Activated CD8-positive, alpha-beta memory T cell treated with anti-CD3 and anti-CD28 coated beads for 1 hour (primary cell): ENCODE data around the gene PAH.
"Not testable (repeated sequence)": the region's sequence is repeated elsewhere in the genome, so short reads cannot be mapped to it uniquely, and the experiment has no call there.

Experiments
- DNase-seq, 2 donors: peaks; one replicate each; pipeline ENCODE4 v3.0.0-alpha.2; 2020; ENCODE audit warnings: low read depth in 1 of 2; ENCODE audit errors: extremely low read depth in 1 of 2

Gene PAH

DNA sequence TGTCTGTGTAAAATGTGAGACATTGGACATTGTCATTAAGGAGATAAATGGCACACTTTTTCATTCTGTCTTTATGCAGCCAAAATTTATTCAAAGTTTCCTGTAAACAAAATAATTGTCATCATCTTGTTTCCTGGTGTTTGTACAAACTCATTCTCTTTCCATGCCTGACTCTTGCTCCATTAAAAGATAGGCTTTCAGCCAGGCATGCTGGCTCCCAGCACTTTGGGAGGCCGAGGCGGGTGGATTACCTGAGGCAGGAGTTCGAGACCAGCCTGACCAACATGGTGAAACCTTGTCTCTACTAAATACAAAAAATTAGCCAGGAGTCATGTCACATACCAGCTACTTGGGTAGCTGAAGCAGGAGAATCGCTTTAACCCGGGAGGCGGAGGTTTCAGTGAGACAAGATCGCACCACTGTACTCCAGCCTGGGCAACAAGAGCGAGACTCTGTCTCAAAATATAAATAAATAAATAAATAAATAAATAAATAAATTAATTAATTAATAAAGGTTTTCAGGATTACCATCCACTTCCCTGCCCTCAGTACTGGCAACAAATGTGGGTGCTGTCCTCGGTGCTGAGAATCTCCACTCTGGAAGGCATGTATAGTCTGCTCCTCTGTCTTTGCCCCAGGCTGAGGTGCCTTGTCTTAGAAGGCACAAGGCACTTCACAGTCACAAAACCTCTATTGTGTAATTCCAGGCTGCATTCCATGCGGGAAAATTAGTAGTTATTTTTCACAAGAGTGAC lies 83.2 kb downstream of the PAH start:
- DNase-seq, result no peak

- DNase-seq, result not testable (repeated sequence)
These were observed 84.2 kb downstream of the PAH start for GRCh38 chr12:102832826-102833225.

DNA sequence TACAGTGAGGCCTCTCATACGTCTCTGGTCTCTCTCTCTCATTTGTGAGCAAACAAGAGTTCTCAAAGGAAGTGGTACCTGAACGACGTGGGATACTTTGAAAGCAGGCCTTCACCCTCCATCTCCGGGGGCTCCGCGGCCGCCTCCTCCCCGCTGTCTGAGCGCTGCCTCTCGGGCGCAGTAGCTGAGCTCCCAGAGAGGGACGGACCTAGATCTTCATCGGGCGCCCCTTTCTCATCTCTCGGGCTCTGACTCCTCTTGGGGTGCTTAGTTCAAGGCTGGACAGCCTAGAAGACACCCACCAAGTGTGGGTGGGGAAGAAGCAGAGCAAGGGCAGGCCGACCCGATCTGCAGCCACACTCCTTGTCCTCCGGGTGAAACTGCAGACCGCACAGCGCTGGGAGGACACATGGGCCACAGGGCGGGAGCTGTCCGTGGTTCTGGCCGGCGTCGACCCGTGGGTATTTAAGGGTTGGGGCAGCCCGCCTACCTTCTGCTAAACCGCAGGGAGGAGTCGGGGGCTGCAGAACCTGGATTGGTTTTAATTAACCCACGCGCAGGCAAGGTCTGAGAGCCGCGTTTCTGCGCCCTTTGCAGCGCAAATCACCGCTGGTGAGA lies 92.7 kb downstream of the PAH start:
- DNase-seq, result no peak

- DNase-seq, result no peak
These were observed 95.9 kb downstream of the PAH start for GRCh38 chr12:102821149-102821548.

DNA sequence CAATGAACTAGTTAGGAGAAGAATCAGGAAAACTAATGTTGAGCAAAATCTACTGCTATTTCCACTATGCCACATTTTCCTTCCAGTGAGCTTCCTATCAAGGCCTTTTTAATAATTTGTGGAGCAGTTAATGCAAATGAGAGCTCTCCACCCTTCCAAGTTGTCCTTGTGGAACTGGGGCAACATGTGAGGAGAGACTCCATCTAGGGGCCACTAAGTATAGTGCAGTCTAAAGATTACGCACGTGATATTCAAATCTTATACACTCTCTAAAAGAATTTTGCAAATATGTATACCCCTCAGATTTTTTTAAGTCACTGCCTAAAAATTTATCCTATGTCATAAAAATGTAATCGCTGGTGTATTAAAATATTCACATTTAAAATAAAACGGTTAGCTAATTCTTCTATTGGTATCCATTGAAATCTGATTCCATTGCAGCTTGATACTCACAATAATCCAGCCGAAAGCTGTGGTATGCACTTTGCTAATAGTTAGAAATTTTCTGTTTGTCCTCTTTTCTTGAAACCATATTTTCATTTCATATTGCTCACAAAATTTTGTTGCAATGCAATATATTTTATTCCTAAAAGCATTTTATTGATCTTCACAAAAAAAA lies 100.1 kb downstream of the PAH start:
- no peak for DNase-seq

DNA sequence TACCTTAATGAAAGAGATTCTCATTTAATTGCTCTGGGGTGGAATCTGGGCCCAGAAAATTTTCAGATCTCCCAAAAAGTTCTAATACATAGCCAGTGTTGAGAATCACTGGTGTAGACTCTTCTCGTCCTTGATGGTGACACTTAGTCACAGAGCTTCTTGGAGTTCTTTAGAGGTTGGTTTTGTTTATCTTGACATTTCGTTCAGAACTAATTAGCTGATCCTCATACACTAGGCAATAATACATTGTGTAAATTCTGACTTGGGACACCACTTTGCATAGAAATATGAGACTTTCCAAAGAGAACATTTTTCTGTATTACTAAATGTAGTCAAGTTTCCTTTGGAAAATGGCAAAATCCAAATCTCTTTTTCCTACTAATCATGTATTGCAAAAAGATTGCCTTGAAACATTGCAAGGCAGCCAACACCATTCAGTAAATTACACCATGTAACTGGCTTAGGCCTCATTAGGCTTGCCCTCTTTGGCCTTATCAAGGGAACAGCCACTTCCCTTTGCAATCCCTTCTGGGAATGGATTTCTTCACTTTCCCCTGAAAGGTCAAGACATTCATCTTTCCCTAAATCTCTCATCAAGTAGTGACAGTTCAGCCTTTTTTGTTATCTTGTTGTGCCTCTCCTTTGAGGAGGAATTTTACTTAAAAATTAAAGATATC lies 102.2 kb downstream of the PAH start:
- DNase-seq, result no peak

DNA sequence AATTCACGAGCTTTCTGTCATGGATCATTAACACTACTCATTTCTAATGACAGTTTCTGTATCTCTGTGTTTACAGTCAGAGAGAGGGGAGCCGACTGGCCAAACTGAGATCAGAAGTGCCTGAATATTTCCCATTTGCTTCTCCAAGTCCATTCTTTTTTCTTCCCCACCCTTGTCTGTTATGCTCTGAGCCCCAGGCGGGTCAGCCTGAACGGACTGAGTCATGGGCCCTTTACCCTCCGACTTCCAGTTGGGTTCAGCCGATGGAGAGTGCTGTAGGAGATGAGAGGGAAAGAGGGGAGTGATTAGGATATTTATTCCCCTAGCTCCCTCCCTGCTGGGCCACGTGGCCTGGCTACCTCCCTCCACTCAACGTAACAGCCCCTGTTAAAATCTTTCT lies 104.7 kb downstream of the PAH start:
- no peak for DNase-seq

DNA sequence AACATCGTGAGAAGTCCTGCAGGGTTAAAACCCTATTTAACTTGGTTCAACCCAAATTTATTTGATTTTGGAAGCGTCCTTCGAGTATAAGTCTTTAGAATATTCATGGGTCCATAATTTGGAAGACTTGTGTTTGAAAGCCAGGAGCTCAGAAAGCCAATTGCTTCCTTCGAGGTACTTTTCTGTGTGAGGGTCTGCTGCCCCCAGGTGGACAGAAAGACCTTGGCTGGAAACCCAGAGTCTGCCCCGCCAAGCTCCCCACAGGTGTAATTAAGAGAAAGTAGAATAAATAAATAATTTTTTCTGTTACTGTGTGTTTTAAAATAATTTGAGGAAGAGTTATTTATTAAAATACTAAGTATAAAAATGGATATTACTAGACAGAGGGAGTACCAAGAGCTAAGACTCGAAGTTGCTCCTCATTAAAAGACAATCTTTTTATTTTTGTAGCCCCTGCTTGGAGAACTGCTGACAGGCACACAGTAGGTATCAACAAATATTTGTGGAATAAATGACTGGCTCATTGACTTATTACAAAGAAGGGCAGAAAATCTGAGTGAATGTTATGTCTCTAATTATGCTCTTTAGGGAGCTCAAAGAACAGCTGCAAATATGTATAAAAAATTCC lies 105.8 kb downstream of the PAH start:
- no peak for DNase-seq

- DNase-seq, result no peak
These were observed 108.6 kb downstream of the PAH start for GRCh38 chr12:102808412-102808811.

GRCh38 chr12:102806592-102806991 lies 110.5 kb downstream of the PAH start:
- DNase-seq, result no peak

- no peak for DNase-seq
These were observed 110.9 kb downstream of the PAH start for GRCh38 chr12:102806110-102806509.

- no peak for DNase-seq
These were observed 116.5 kb downstream of the PAH start for GRCh38 chr12:102800565-102800964.

DNA sequence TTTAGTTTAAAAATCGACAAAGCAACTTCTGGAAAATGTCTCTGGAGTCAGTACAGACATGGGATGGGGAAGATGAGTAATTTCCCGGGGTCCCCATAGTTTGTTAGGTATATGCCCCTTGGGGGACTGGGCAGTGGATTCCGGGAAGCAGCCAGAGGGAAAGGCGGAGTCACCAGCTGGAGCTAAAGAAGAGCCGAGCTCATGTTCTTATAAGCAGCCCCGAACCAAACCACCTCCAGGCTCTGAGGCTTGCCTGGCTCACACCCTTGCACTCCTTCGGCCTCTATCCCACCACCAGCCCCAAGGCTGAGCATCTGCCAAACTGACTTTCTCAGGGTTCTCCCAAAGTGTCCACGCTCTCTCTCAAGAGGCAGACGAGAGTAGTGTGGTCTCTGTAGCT lies 117.8 kb downstream of the PAH start:
- DNase-seq, result no peak

DNA sequence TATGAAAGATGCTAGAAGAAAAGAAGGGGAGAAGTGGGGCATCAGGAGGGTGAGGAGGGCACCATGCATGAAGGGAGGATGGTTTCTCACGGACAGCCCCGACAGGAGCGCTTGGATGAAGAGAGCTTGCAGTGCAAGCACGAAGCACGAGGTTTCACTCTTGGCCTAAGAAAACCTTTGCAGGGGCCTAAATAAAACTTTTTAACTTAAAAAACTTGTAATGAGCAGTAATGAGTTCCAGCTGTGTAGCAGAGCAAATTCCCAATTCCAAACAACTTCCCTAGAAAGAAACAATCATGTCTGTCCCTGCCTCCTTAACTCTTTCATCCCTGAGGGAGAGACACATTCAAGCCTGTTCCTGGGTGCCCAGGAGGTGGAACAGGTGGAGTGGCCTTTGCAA lies 119.5 kb downstream of the PAH start:
- DNase-seq, result no peak

GRCh38 chr12:102793921-102794320 lies 123.1 kb downstream of the PAH start:
- no peak for DNase-seq
